RWPE2 (cell line): ENCODE data around the gene MEPE.

ENCODE experiments used
- ATAC-seq: fragments of 200-7000 bp; cut with Tn5 transposase; 3 replicates; pipeline ENCODE4 v1.9.1; 2021; ENCODE audit warnings: low read depth
- DNase-seq: peaks from one replicate; pipeline ENCODE4 v3.0.0-alpha.2; 2020; ENCODE audit warnings: low spot score
- H3K27ac ChIP-seq: fragments of 450-650 bp; 2 replicates; pipeline ENCODE4 v1.5.1; 2017; ENCODE audit warnings: mild to moderate bottlenecking; ENCODE audit not compliant: poor library complexity, severe bottlenecking
- H3K27me3 ChIP-seq: fragments of 250-450 bp; sonication (Bioruptor Pico); 2 replicates; pipeline ENCODE4 v1.5.1; 2021; ENCODE audit warnings: mild to moderate bottlenecking, moderate library complexity; ENCODE audit not compliant: insufficient read depth, poor library complexity, severe bottlenecking
- H3K36me3 ChIP-seq: fragments of 250-450 bp; sonication (Bioruptor Pico); 2 replicates; pipeline ENCODE4 v1.5.1; 2020; ENCODE audit warnings: low read depth, mild to moderate bottlenecking, moderate library complexity
- H3K4me1 ChIP-seq: fragments of 250-450 bp; sonication (Bioruptor Pico); 2 replicates; pipeline ENCODE4 v1.5.1; 2021; ENCODE audit warnings: mild to moderate bottlenecking, moderate library complexity; ENCODE audit not compliant: insufficient read depth, poor library complexity, severe bottlenecking
- H3K4me3 ChIP-seq: fragments of 250-450 bp; sonication (Bioruptor Pico); 2 replicates; pipeline ENCODE4 v1.5.1; 2021; ENCODE audit warnings: mild to moderate bottlenecking, moderate library complexity; ENCODE audit not compliant: severe bottlenecking
- H3K9me3 ChIP-seq: fragments of 250-450 bp; sonication (Bioruptor Pico); 2 replicates; pipeline ENCODE4 v1.5.1; 2021; ENCODE audit warnings: mild to moderate bottlenecking, moderate library complexity; ENCODE audit not compliant: severe bottlenecking
- TF ChIP-seq, protein P1 (sequence below): fragments of 450-650 bp; IDR thresholded peaks from one replicate; pipeline ENCODE4 v1.5.1; 2017; ENCODE audit warnings: mild to moderate bottlenecking, moderate library complexity; ENCODE audit not compliant: poor library complexity, severe bottlenecking

MEPE gene

DNA sequence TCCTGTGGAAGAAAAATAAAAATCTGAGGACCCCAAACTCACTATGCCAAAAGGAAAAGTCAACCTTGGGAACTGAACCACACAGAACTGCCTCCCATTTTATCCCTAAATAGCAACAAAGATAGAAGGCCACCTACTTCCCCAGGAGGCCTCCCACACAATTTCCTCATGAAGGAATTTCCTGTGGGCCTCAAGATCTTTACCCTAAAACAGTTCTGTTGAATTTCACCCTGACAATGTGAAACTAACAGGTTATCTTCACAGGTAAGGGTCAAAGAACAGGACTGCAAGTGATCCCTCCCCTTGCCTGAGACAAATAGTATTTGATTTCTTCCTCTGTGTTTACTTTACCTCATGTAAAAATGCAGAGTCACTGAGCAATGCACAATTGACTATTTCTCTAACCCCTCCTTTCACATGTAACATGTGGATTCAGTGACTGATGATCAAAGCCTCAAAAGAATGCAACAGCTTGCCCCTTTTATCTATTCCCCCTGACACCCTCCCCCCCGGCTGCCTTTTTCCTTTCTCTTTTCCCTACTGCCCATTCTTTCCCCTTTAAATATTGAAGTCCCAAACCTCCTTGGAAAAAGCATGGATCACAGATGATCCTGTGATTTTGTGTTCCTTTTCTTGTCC is 33.3 kb downstream of the MEPE start:
- Histone ChIP-seq H3K36me3 (no peaks in the 10 kb centered on the region), H3K9me3 (no peaks in the 10 kb centered on the region), H3K4me3 (no peak overlapping the region), H3K27me3 (no peaks in the 10 kb centered on the region), H3K27ac (no peak overlapping the region), H3K4me1 (no peaks in the 10 kb centered on the region)
- DNase-seq = no peak
- TF ChIP-seq, protein P1, sequence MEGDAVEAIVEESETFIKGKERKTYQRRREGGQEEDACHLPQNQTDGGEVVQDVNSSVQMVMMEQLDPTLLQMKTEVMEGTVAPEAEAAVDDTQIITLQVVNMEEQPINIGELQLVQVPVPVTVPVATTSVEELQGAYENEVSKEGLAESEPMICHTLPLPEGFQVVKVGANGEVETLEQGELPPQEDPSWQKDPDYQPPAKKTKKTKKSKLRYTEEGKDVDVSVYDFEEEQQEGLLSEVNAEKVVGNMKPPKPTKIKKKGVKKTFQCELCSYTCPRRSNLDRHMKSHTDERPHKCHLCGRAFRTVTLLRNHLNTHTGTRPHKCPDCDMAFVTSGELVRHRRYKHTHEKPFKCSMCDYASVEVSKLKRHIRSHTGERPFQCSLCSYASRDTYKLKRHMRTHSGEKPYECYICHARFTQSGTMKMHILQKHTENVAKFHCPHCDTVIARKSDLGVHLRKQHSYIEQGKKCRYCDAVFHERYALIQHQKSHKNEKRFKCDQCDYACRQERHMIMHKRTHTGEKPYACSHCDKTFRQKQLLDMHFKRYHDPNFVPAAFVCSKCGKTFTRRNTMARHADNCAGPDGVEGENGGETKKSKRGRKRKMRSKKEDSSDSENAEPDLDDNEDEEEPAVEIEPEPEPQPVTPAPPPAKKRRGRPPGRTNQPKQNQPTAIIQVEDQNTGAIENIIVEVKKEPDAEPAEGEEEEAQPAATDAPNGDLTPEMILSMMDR = no peak
- no peak for ATAC-seq

DNA sequence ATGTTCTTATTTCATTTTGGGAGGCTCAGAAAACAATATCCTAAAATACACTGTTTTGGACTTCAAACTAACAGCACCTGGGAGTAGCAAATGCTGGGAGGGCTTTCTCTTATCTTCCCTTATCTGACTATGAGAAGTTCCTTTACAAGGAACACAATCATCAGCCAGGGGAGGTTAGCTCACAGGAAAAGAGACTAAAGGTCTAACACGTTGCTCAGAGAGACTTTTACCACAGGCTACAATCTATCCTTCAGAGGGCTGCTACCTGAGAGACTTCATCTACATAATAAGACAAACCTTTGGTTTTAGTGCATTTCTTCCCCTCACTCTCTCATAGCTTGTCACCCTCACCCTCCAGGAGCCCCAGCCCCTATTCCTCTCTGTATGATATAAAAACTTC is 35.8 kb downstream of the MEPE start:
- Histone ChIP-seq H3K4me3 (no peak overlapping the region), H3K36me3 (no peaks in the 10 kb centered on the region), H3K27me3 (no peaks in the 10 kb centered on the region), H3K27ac (no peak overlapping the region), H3K9me3 (no peaks in the 10 kb centered on the region), H3K4me1 (no peaks in the 10 kb centered on the region)
- TF ChIP-seq, protein P1 = no peak
- ATAC-seq = no peak
- DNase-seq = no peak

DNA sequence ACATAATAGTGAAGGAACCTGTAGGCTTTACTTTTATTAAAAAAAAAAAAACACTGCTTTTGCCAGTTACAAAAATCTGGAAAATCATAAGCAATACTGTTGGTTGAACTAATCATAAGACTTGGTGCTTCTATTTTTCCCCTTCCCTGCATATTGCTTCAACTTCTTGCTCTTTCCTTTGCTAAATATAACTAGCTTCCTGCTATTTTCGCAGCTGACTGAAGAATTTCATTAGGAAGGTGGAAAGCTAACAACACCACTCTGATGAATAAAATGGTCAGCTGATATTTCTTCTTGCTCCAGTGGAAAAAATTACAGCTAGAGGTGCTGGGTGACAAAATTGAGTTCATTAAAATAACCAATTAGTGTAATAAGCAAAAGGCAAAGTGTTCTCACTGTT is 39.3 kb downstream of the MEPE start:
- Histone ChIP-seq H3K4me3 (no peak overlapping the region), H3K27ac (no peak overlapping the region), H3K27me3 (no peaks in the 10 kb centered on the region), H3K9me3 (no peaks in the 10 kb centered on the region), H3K36me3 (no peaks in the 10 kb centered on the region), H3K4me1 (no peaks in the 10 kb centered on the region)
- ATAC-seq (no peak), DNase-seq (no peak)
- TF ChIP-seq, protein P1 = no peak

DNA sequence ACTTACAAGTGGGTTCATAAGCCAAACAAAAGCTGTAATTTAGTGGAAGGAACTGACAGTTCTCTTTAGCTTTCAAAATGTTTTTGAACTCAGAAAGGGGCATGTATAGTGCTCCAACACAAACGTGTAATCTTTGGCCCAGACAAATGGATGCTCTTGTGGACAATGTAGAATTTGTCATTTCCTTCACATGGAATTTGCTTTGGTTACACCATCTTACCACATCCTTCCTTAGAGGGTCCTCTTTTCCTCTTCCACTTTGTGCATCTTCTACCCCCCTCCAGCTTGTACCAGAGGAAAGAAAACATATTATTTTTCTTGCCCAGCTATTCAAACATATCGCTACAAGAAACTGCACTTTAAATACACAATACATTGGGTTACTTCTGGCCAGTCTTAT is 42.4 kb downstream of the MEPE start:
- Histone ChIP-seq H3K27me3 (no peaks in the 10 kb centered on the region), H3K27ac (no peak overlapping the region), H3K9me3 (no peaks in the 10 kb centered on the region), H3K4me1 (no peaks in the 10 kb centered on the region), H3K36me3 (no peaks in the 10 kb centered on the region), H3K4me3 (no peak overlapping the region)
- no peak for ATAC-seq
- no peak for DNase-seq
- TF ChIP-seq, protein P1 = no peak

DNA sequence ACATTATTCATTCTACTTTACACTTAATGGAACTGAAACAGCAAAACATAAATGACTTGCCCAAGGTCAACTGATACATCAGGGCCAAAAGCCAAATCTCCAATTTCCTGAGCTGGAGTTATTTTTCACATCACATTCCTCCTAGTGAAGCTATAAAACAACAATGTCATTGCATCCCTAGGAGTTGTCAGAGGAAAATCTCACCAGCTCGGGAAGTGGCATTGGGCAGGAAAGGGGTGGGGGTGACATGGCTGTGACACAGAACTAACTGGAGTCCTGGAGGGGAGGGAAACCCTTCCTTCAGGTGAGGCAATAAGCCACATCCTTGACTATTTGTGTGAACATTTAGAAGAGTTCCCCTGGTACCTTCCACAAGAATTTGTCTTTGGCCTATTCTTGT is 47.3 kb downstream of the MEPE start:
- no peak for DNase-seq
- TF ChIP-seq, protein P1 = no peak
- Histone ChIP-seq H3K4me3 (no peak overlapping the region), H3K4me1 (no peaks in the 10 kb centered on the region), H3K9me3 (no peaks in the 10 kb centered on the region), H3K27ac (no peak overlapping the region), H3K36me3 (no peaks in the 10 kb centered on the region), H3K27me3 (no peaks in the 10 kb centered on the region)
- no peak for ATAC-seq
